Panc1 (cell line): Measurements from ENCODE around the gene TENM3.

ENCODE experiments used
- SIN3A ChIP-seq: IDR thresholded peaks from 2 replicates; pipeline ENCODE4 v1.6.1; 2012; ENCODE audit warnings: low read depth, mild to moderate bottlenecking, low read length, moderate library complexity, borderline replicate concordance; ENCODE audit not compliant: insufficient read depth
- TCF7L2 ChIP-seq: IDR thresholded peaks from 2 replicates; pipeline ENCODE4 v1.6.1; 2011; ENCODE audit warnings: mild to moderate bottlenecking, low read depth, low read length, inconsistent platforms
- TF ChIP-seq, protein P1 (sequence below): fragments of 450-650 bp; IDR thresholded peaks from 2 replicates; pipeline ENCODE4 v1.5.1; 2017; ENCODE audit warnings: mild to moderate bottlenecking
- TF ChIP-seq, protein P2 (sequence below), 2 experiments: IDR thresholded peaks; 2 replicates each; pipeline ENCODE4 v1.6.1; 2011 to 2012; ENCODE audit warnings: low read depth in 2 of 2, control low read depth in 1 of 2, low read length in 1 of 2, mild to moderate bottlenecking in 1 of 2, moderate library complexity in 1 of 2; ENCODE audit not compliant: insufficient read depth in 1 of 2

DNA sequence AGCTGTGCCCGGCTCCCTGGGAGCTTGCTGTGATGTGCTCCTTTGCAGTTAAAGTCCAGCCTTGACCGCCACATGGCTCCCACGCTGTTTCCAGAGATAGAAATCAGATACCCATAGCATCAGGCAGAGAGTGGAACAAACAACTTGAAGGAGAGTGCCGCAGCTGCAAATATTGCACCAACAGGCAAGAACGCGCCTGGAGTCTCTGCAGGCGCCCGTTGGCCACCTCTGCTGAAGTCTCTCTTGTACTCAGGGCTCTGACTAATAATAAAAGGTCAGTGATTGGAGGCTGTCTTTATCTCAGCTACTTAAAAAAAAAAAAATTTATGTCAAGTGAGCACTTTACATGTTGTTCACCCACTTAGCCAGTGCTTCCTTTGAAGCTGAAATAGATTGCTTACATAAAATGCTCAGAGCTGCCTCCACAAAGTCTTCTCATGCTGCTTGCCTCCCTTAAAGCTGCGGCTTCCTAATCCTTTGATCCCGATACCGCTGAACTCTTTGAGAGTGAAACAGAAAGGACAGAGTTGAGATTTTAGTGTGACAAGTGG lies 30.9 kb upstream of the TENM3 start:
- TF ChIP-seq, protein P1, sequence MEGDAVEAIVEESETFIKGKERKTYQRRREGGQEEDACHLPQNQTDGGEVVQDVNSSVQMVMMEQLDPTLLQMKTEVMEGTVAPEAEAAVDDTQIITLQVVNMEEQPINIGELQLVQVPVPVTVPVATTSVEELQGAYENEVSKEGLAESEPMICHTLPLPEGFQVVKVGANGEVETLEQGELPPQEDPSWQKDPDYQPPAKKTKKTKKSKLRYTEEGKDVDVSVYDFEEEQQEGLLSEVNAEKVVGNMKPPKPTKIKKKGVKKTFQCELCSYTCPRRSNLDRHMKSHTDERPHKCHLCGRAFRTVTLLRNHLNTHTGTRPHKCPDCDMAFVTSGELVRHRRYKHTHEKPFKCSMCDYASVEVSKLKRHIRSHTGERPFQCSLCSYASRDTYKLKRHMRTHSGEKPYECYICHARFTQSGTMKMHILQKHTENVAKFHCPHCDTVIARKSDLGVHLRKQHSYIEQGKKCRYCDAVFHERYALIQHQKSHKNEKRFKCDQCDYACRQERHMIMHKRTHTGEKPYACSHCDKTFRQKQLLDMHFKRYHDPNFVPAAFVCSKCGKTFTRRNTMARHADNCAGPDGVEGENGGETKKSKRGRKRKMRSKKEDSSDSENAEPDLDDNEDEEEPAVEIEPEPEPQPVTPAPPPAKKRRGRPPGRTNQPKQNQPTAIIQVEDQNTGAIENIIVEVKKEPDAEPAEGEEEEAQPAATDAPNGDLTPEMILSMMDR: no peak
- TF ChIP-seq TCF7L2: no peak
- TF ChIP-seq, protein P2, sequence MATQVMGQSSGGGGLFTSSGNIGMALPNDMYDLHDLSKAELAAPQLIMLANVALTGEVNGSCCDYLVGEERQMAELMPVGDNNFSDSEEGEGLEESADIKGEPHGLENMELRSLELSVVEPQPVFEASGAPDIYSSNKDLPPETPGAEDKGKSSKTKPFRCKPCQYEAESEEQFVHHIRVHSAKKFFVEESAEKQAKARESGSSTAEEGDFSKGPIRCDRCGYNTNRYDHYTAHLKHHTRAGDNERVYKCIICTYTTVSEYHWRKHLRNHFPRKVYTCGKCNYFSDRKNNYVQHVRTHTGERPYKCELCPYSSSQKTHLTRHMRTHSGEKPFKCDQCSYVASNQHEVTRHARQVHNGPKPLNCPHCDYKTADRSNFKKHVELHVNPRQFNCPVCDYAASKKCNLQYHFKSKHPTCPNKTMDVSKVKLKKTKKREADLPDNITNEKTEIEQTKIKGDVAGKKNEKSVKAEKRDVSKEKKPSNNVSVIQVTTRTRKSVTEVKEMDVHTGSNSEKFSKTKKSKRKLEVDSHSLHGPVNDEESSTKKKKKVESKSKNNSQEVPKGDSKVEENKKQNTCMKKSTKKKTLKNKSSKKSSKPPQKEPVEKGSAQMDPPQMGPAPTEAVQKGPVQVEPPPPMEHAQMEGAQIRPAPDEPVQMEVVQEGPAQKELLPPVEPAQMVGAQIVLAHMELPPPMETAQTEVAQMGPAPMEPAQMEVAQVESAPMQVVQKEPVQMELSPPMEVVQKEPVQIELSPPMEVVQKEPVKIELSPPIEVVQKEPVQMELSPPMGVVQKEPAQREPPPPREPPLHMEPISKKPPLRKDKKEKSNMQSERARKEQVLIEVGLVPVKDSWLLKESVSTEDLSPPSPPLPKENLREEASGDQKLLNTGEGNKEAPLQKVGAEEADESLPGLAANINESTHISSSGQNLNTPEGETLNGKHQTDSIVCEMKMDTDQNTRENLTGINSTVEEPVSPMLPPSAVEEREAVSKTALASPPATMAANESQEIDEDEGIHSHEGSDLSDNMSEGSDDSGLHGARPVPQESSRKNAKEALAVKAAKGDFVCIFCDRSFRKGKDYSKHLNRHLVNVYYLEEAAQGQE (IDR thresholded peaks at IDR 0.05; ENCODE audit: insufficient read depth in 1 of 2, low read depth in 2 of 2, low read length in 1 of 2): no peak
- no peak for TF ChIP-seq SIN3A
